GM18951 (cell line): ENCODE results near the gene ABCB4.
"Not testable (repeated sequence)": the region's sequence is repeated elsewhere in the genome, so short reads cannot be mapped to it uniquely, and the experiment has no call there.

ENCODE experiments used
- POLR2A ChIP-seq: IDR thresholded peaks from 4 replicates; pipeline ENCODE4 v1.6.1; 2011; ENCODE audit warnings: mild to moderate bottlenecking; ENCODE audit not compliant: insufficient read length, insufficient read depth; ENCODE audit errors: extremely low read depth
- in situ Hi-C: fragments of 300-500 bp; cut with MboI; formaldehyde crosslinking; loops from one replicate; pipeline ENCODE4 v1.12.0; 2022; ENCODE audit warnings: low sequenced_read_pairs, mixed read lengths, inconsistent platforms; ENCODE audit not compliant: unreplicated experiment

ABCB4 gene

GRCh38 chr7:87499494-87499893 lies 24.0 kb upstream of the ABCB4 start:
- no peak for TF ChIP-seq POLR2A
- in situ Hi-C loops: no loop called here

- in situ Hi-C loops: no loop called here
- TF ChIP-seq POLR2A: no peak
Measured at GRCh38 chr7:87498893-87499292, 23.4 kb upstream of the ABCB4 start.

GRCh38 chr7:87497482-87497881 lies 22.0 kb upstream of the ABCB4 start:
- TF ChIP-seq POLR2A: no peak
- in situ Hi-C loops: no loop called here

- in situ Hi-C loops: no loop called here
- no peak for TF ChIP-seq POLR2A
Measured at GRCh38 chr7:87495366-87495765, 19.9 kb upstream of the ABCB4 start.

- no peak for TF ChIP-seq POLR2A
- in situ Hi-C loops: no loop called here
Measured at GRCh38 chr7:87494454-87494853, 19.0 kb upstream of the ABCB4 start.

GRCh38 chr7:87483131-87483530 lies 7.7 kb upstream of the ABCB4 start:
- in situ Hi-C loops: no loop called here

GRCh38 chr7:87482115-87482514 lies 6.6 kb upstream of the ABCB4 start:
- TF ChIP-seq POLR2A: no peak
- in situ Hi-C loops: no loop called here

More at GRCh38 chr7:87483131-87483530, 7.7 kb upstream of the ABCB4 start:
- TF ChIP-seq POLR2A: no peak

- TF ChIP-seq POLR2A: no peak
- in situ Hi-C loops: no loop called here
Measured at GRCh38 chr7:87480386-87480785, 4.9 kb upstream of the ABCB4 start.

- no peak for TF ChIP-seq POLR2A
- in situ Hi-C loops: no loop called here
Measured at GRCh38 chr7:87479951-87480350, 4.5 kb upstream of the ABCB4 start.

GRCh38 chr7:87476179-87476557 lies 688 bp upstream of the ABCB4 start:
- TF ChIP-seq POLR2A: no peak
- in situ Hi-C loops: no loop called here

GRCh38 chr7:87474533-87475358 lies 734 bp downstream of the ABCB4 start:
- peak; percentile 22 for TF ChIP-seq POLR2A
- in situ Hi-C loops: no loop called here

GRCh38 chr7:87473986-87474385 lies 1.5 kb downstream of the ABCB4 start:
- TF ChIP-seq POLR2A: no peak
- in situ Hi-C loops: no loop called here

GRCh38 chr7:87473192-87473591 lies 2.3 kb downstream of the ABCB4 start:
- no peak for TF ChIP-seq POLR2A
- in situ Hi-C loops: no loop called here

- TF ChIP-seq POLR2A: no peak
- in situ Hi-C loops: no loop called here
Measured at GRCh38 chr7:87471473-87471872, 4.0 kb downstream of the ABCB4 start.

- in situ Hi-C loops: not testable (repeated sequence)
Measured at GRCh38 chr7:87469204-87469603, 6.3 kb downstream of the ABCB4 start.

- in situ Hi-C loops: not testable (repeated sequence)
Measured at GRCh38 chr7:87465534-87465880, 10.0 kb downstream of the ABCB4 start.

- in situ Hi-C loops: not testable (repeated sequence)
Measured at GRCh38 chr7:87464830-87465533, 10.5 kb downstream of the ABCB4 start.
